HG03064 (cell line): ENCODE data around the gene ZFP42.
"Not testable (repeated sequence)": the region's sequence is repeated elsewhere in the genome, so short reads cannot be mapped to it uniquely, and the experiment has no call there.

ENCODE experiments used
- ATAC-seq: cut with Tn5 transposase; IDR thresholded peaks from one replicate; pipeline ENCODE4 v1.9.1; 2021; ENCODE audit warnings: low read depth; ENCODE audit not compliant: unreplicated experiment

ZFP42 gene

DNA sequence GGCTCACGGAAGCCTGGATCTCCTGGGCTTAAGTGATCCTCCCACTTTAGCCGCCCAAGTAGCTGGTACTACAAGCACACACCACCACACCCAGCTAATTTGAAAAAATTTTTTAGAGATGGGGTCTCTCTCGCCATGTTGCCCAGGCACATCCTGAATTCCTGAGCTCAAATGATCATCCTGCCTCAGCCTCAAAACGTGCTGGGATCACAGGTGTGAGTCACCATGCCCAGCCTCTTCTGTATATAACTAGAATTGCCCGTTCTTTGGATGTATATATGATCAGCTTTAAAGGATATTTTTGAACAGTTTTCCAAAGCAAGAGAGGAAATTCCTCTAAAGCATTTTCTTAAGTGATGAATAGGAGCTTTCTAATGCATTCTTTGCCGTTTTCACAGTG lies 22.7 kb downstream of the ZFP42 start:
- no peak for ATAC-seq

DNA sequence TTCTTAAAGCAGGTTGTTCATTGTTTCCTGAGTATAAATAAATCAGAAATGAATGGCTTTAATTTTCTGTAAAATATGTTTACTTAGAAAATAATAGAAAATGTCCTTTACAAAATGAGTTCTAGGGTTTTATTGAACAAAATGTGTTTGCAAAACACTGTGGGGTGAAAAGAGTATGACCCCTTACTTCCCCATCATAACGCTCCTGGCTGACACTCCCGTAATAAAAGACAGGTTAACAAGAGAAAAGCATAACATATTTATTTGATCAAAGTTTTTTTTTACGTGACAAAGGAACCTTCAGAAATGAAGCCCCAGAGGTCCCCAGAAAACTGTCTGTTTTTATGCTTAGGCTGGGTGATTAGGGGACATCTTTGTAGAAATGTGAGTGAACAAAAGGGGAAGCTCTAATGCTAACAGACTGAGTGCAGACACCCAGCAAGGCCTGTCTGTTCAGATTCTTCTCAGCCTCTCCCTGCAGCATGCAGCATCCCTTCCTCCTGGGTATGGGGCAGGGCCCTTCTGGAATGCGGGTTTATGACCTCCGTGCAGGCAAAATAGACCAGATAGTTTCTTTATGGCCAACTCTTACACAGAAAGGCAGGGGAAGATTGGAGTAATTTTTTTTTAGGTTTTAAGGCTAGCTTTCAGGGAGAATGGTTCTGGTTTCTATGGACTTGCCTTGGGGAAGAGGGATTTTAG lies 26.1 kb downstream of the ZFP42 start:
- ATAC-seq = no peak

DNA sequence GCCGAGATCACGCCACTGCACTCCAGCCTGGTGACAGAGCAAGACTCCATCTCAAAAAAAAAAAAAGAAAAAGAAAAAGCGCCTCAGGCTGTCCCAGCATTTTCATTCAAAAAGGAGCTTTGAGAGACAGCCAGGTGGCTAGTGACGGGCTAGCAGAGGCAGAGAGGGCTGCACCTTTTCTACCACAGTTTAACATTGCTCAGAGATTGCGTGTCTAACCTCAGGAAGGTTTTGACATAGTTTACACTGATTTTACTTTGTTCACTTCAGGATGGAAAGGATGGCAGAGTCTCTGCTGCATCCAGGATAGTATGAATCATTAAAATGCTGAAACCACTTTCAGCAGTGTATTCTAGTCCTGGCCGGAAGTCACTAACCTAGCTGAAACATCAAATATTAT lies 28.1 kb downstream of the ZFP42 start:
- ATAC-seq = no peak

DNA sequence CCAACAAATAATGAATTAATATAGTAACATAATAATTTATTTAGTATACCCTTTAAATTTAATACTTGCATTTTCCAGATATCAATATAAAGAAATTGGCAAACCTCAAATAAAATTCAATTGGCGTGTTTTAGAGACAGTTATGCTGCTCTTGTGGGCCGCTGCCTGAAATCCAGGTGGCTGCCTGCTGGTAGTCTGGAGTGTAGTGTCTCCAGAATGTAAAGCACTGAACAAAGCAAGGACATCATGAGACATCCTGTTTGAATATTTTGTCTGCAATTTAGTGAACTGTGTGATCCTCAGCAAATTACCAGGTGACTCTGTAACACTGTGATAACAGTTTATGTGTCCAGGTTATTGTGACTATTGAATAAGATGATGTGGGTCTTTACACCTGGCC lies 29.9 kb downstream of the ZFP42 start:
- ATAC-seq = no peak

DNA sequence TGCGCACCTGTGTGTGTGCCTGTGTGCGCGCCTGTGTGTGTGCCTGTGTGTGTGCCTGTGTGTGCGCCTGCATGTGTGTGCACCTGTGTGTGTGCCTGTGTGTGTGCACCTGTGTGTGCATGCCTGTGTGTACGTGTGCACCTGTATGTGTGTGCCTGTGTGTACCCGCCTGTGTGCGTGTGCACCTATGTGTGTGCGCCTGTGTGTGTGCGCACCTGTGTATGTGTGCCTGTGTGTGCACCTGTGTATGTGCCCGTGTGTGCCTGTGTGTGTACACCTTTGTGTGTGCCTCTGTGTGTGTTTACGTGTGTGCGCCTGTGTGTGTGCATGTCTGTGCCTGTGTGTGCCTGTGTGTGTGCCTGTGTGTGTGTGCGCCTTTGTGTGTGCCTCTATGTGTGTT lies 33.5 kb downstream of the ZFP42 start:
- no peak for ATAC-seq

DNA sequence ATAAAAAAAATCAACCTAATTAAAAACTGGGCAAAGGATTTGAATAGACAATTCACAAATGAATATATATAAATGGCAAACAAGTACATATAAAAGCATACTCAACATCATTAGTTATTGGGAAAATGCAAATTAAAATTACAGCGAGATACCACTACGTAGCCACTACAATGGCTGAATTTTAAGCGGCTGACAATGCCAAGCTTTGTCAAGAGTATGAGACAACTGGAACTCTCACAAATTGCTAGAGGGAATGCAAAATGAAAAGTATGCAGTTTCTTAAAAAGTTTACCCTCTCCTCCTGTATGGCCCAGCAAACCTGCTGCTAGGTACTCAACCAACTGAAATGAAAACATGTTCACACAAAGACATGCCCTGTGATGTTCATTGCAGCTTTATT lies 34.8 kb downstream of the ZFP42 start:
- ATAC-seq = no peak

DNA sequence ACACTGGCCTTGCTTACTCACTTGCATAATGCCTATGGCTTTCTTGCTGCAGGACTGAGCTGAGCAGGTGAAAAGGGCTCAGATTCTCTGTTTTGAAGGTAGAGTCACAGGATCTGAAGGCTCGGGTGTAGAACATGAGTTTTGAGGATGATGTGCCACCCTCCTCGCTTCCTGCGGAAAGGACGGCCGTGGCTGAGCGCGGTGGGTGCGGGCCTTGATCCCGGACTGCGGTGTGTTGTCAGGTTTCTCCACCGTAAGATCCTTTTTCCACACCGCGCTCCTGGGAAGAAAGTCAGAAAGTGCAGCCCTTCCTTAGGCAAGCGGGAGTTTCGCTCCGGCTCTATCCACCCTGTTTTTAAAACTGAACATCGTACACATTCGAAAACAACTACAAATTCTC lies 36.2 kb downstream of the ZFP42 start:
- ATAC-seq = no peak

DNA sequence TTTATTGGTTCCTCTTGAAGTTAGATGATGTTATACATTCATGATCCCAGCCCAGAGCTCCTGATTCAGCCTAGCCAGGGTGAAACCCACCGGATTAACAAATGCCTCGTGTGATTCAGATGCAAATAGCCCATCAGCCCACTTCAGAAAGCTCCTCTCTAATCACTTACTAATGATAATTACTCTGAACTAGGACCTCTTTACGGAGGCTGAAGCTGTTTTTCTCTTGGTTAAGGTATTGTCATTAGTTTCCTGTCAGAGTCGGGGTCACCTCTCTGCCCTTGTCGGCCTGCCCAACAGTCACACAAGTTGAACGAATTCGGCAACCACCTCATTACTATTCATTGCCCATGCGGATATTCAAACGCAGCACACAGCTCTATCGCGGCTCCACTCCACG lies 36.6 kb downstream of the ZFP42 start:
- no peak for ATAC-seq

DNA sequence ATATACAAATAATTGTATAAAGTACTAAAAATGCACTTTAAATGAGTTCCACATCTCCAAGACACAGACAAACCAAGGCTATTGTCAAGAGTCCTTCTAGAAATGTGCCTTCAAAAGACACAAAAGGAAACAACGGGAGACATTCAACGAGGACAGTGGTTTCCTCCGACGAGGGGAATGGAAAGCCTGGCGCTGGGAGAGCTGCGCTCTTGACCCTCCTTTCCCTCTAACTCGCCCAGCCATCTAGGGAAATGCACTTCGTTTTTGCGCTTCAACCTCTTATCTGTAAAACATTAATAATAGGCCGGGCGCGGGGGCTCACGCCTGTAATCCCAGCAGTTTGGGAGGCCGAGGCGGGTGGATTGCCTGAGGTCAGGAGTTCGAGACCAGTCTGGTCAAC lies 37.0 kb downstream of the ZFP42 start:
- no peak for ATAC-seq

DNA sequence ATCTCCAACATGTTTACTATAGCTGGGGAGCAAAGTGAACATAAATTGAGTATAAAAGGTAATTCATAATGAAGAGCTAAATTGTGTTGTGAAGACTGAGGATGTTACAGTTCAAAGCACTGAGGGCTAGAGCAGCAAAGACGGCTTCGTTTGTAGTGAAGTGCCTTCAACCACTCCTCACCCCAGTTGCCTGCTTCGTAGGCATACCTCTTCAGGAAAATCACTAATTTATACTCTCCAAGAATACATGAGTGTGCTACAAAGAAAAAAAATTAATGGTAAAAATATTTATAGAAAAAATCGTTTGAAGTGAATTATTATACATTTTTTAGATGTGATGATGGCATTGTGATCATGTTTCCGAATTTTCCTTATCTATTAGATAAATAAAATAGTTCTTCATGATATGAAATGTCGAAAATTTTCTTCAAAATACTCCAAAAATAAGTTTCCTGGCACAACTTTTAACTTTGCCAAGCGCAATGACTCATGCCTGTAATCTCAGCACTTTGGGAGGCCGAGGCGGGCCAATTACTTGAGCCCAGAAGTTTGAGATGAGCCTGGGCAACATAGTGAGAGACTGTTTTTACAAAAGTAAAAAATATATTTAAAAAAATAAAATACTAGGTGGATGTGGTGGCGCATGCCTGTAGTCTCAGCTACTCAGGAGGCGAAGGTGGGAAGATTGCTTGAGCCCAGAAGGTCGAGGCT lies 41.6 kb downstream of the ZFP42 start:
- ATAC-seq = no peak

DNA sequence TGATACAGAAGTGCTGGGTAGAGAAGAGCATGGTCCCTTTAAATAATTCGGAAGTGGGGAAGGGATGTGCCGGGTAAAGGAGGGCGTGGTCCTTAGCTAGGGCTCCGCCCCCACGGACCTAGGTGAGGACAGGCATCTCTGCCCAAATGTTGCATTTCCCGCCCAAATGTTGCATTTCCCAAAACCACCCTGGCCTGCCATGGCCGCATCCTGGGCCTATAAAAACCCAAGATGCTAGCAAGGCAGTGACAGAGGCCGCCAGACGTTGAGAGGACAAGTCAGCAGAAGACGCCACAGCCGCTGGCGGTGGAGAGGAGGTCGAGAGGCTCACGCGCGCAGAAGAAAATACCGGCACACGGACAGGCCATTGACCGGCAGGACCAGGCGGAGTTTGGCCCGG lies 46.1 kb downstream of the ZFP42 start:
- ATAC-seq = no peak

DNA sequence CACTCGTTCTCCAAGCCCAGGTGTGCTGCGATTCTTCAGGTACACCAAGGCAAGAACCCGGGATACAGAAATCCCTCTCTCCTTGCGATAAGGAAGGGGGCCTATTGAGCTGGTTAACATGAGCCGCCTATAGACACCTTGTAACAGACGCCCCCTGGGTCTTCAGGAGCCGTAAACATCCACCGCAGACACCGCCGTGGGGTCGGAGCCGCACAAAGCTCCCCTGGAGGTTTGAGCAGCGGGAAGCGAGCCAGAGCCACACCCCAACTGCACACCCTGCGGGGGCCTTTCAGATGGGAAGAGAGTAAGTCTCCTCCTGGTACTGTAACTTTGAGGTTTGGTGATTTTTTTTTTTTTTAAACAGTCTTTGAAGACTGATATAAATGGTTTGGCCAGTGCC lies 46.6 kb downstream of the ZFP42 start:
- ATAC-seq = no peak

DNA sequence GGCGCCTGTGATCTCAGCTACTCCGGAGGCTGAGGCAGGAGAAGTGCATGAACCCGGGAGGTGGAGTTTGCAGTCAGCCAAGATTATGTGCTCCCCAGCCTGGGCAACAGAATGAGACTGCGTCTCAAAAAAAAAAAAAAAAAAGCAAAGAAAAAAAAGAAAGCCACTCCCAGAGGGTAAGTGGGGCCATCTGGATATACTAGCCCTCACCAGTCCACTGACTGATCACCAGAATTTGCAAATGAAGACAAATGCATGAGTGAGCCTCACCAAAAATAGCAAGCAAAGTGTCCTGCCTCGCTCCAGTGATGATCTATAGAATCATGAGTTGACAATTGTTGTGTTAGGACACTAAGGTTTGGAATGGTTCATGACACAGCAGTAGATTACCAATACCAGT lies 47.6 kb downstream of the ZFP42 start:
- ATAC-seq = no peak

DNA sequence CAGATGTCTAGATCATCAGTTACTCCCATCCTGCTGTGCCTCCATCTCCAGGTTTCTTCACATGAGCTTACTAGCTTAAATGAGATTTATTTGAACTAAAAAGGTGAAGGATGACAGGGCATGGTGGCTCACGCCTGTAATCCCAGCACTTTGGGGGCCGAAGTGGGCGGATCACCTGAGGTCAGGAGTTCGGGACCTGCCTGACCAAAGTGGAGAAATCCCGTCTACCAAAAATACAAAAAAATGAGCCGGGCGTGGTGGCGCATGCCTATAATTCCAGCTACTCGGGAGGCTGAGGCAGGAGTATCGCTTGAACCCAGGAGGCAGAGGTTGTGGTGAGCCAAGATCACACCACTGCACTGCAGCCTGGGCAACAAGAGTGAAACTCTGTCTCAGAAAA lies 49.9 kb downstream of the ZFP42 start:
- not testable (repeated sequence) for ATAC-seq

DNA sequence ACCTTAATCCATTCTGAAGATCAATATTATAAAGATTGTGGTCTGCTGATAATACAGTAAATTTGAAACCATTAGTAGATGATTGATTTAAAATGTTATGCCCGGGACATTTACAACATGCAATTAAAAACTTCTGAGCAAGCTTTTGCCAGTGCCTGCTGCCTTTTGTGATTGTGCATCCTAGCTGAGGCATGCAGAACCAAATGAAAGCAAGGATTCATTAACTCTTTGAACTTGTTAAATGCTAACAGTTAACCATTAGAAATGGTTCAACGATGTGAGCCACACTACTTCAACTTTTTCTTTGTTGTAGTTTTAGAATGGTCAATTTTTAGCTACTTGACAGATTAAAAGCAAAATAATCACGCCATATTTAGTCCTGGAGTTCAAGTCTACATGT lies 51.1 kb downstream of the ZFP42 start:
- ATAC-seq = no peak

DNA sequence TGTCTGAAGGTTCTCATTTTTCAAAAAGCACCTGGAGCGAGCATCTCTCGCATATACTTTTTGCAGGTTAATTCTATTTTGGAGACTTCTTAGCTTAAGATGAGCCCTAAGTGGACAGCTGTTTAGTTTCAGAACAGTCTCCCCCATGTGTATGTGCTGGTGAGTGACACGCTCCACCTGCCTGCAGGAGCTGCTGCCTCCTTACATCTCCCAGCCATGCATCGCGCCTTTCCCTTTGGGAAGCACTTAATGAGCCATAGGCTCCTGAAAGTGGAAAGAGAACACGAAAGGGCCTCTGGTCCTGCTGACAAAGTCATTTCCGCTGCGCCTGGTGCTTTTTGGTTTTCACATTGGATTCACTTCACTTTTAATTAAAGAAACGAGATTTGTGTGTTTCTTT lies 57.7 kb downstream of the ZFP42 start:
- ATAC-seq = no peak
